B cell (primary cell): ENCODE data around the gene SARM1. TPM values are rescaled to one million over a fixed set of nuclear protein-coding genes. Genes with fewer than 3 reads are reported as not detected.

Source experiments
- ATAC-seq: fragments of 200-7000 bp; cut with Tn5 transposase; one replicate; pipeline ENCODE4 v1.10.0; 2021; ENCODE audit warnings: low read depth, mild to moderate bottlenecking, moderate number of reproducible peaks, moderate library complexity
- CTCF ChIA-PET: fragments of 350-600 bp; sonication (Branson Sonifier 250); formaldehyde crosslinking; loops from one replicate; lab custom pipeline; 2021; ENCODE audit warnings: antibody characterized with exemption, inconsistent platforms; lab: Charles Lee
- POLR2A ChIA-PET: fragments of 350-600 bp; sonication (Branson Sonifier 250); formaldehyde crosslinking; loops from one replicate; lab custom pipeline; 2021; ENCODE audit warnings: antibody characterized with exemption; lab: Charles Lee
- DNase-seq: peaks from one replicate; pipeline ENCODE4 v3.0.0; 2013
- H2AFZ ChIP-seq: 2 replicates; pipeline ENCODE4 v1.6.1; 2012; ENCODE audit warnings: mild to moderate bottlenecking, low read depth, low read length; ENCODE audit not compliant: insufficient read depth, poor library complexity, severe bottlenecking
- H3K27ac ChIP-seq, 2 donors: 1 replicate in 1 of 2; 2 replicates in 1 of 2; pipeline ENCODE4 v1.5.1; 2012 to 2013; ENCODE audit warnings: low read length in 2 of 2, mild to moderate bottlenecking in 2 of 2, moderate library complexity in 1 of 2
- H3K27me3 ChIP-seq, 4 experiments: fragments of 200-600 bp in 1 of 4; sonication (generic) in 1 of 4; replicated peaks in 1 of 4; 1 replicate in 2 of 4; 2 replicates in 2 of 4; pipeline versions ENCODE4 v1.6.1 to v1.7.0; 2013 to 2016; ENCODE audit warnings: low read length in 3 of 4, mild to moderate bottlenecking in 2 of 4, mixed read lengths in 1 of 4, moderate library complexity in 1 of 4; ENCODE audit not compliant: insufficient read depth in 4 of 4, control insufficient read depth in 3 of 4; ENCODE audit errors: control extremely low read depth in 1 of 4
- H3K36me3 ChIP-seq, 2 experiments: replicated peaks in 1 of 2; 1 replicate in 1 of 2; 2 replicates in 1 of 2; pipeline versions ENCODE4 v1.6.1 to v1.7.1; 2013; ENCODE audit warnings: low read length in 1 of 2; ENCODE audit not compliant: insufficient read depth in 2 of 2, control insufficient read depth in 1 of 2; ENCODE audit errors: control extremely low read depth in 1 of 2, extremely low read depth in 1 of 2
- H3K4me1 ChIP-seq, 2 donors: fragments of 200-600 bp in 1 of 2; sonication (generic) in 1 of 2; 1 replicate in 1 of 2; 2 replicates in 1 of 2; pipeline versions ENCODE4 v1.5.1 to v1.6.1; 2013 to 2017; ENCODE audit warnings: low read length in 2 of 2; ENCODE audit not compliant: control insufficient read depth in 2 of 2, insufficient read depth in 2 of 2
- H3K4me2 ChIP-seq: replicated peaks from 2 replicates; pipeline ENCODE3; 2012; ENCODE audit warnings: mild to moderate bottlenecking, low read depth, low read length; ENCODE audit not compliant: poor library complexity, severe bottlenecking
- H3K4me3 ChIP-seq, 5 experiments: fragments of 200-600 bp in 1 of 5; sonication (generic) in 1 of 5; 1 replicate in 3 of 5; 2 replicates in 2 of 5; pipeline versions ENCODE4 v1.5.1 to v1.7.0; 2011 to 2016; ENCODE audit warnings: low read length in 4 of 5, mild to moderate bottlenecking in 4 of 5, low read depth in 2 of 5, control low read depth in 1 of 5, moderate library complexity in 1 of 5; ENCODE audit not compliant: insufficient read depth in 1 of 5; ENCODE audit errors: control extremely low read depth in 1 of 5, extremely low read depth in 1 of 5
- H3K79me2 ChIP-seq: fragments of 200-600 bp; sonication (generic); one replicate; pipeline ENCODE4 v1.6.0; 2016; ENCODE audit warnings: low read length; ENCODE audit not compliant: control insufficient read depth, insufficient read depth
- H3K9ac ChIP-seq: fragments of 200-600 bp; sonication (generic); 2 replicates; pipeline ENCODE4 v1.6.1; 2017; ENCODE audit warnings: mild to moderate bottlenecking, low read length, moderate library complexity
- H3K9me3 ChIP-seq, 3 donors: one replicate each; pipeline versions ENCODE4 v1.6.1 to v1.7.1; 2013; ENCODE audit warnings: low read length in 2 of 3; ENCODE audit not compliant: control insufficient read depth in 2 of 3, insufficient read depth in 1 of 3; ENCODE audit errors: control extremely low read depth in 1 of 3
- H4K20me1 ChIP-seq: 2 replicates; pipeline ENCODE4 v1.6.0; 2012; ENCODE audit warnings: mild to moderate bottlenecking, low read length; ENCODE audit not compliant: insufficient read depth, control insufficient read depth, poor library complexity, severe bottlenecking
- H3K27ac Mint-ChIP-seq: one replicate; pipeline ENCODE4 v1.8.0; 2021; ENCODE audit warnings: mixed read lengths
- H3K27me3 Mint-ChIP-seq: one replicate; pipeline ENCODE4 v1.8.0; 2021; ENCODE audit warnings: mixed read lengths
- H3K4me1 Mint-ChIP-seq: one replicate; pipeline ENCODE4 v1.8.0; 2021; ENCODE audit warnings: mixed read lengths
- H3K4me3 Mint-ChIP-seq: one replicate; pipeline ENCODE4 v1.8.0; 2021; ENCODE audit warnings: mixed read lengths
- H3K9me3 Mint-ChIP-seq: one replicate; pipeline ENCODE4 v1.8.0; 2022; ENCODE audit warnings: mixed read lengths; ENCODE audit not compliant: insufficient read depth
- CTCF ChIP-seq: fragments of 200-600 bp; IDR thresholded peaks from one replicate; pipeline ENCODE4 v1.8.0; 2022; ENCODE audit warnings: antibody characterized with exemption, mild to moderate bottlenecking
- EZH2 ChIP-seq: IDR thresholded peaks from 2 replicates; pipeline ENCODE4 v1.6.1; 2012; ENCODE audit warnings: borderline replicate concordance, low read depth, mild to moderate bottlenecking, moderate library complexity, low read length; ENCODE audit not compliant: insufficient read depth, poor library complexity, severe bottlenecking
- WGBS: methylation state at CpG from one replicate; pipeline ENCODE4 v1.1.5; 2013; ENCODE audit warnings: missing lambda C conversion rate; ENCODE audit not compliant: insufficient coverage; 5-methylcytosine and 5-hydroxymethylcytosine counted together
- intact Hi-C: fragments of 100-400 bp; cut with micrococcal nuclease; formaldehyde crosslinking; loops from one replicate; pipeline ENCODE4 v1.10.0; 2022
- polyA plus RNA-seq: library from polyadenylated mRNA; depleted of rRNA; stranded (reverse); fragments of >200 nt; gene quantifications from 2 replicates; pipeline ENCODE4 v1.2.3, GENCODE V29; 2012
- total RNA-seq, 2 donors: library from RNA; stranded (reverse); fragments of 120-200 nt in 1 of 2; gene quantifications; 1 replicate in 1 of 2; 2 replicates in 1 of 2; pipeline versions ENCODE4 v1.2.3 to v1.2.4, GENCODE V29; 2013 to 2022

Gene SARM1
- total and polyA plus RNA-seq, 2 donors (not counting 1 experiment from before 2014, with no cell fraction given): 22.5 to 32.8 TPM

GRCh38 chr17:28357901-28358197, 13.6 kb upstream of the SARM1 start:
- CTCF ChIA-PET: interaction anchor here (1.0 to 2.8 kb wide), 4 partner anchors 14 to 369 kb away, joined by 3 to 19 read pairs (median 8); partner anchors contain the start of genes IFT20, SARM1, TLCD1 and TNFAIP1
- ATAC-seq: no peak
- peak overlapping the region; percentile 74 to 91 (median 81) for H3K4me3 ChIP-seq
- peak overlapping the region; percentile 97 for H3K4me3 Mint-ChIP-seq
- H3K9ac ChIP-seq: peak overlapping the region; percentile 77
- H3K4me1 ChIP-seq: peaks cover 17 to 22% of the 10 kb centered on the region in 2 donors
- peaks cover 0 to 54% of the 10 kb centered on the region in 2 experiments for H3K36me3 ChIP-seq
- POLR2A ChIA-PET: interaction anchor here (0.6 to 2.3 kb wide), 5 partner anchors 11 to 39 kb away, joined by 3 to 25 read pairs (median 6); partner anchors contain the start of genes IFT20, TMEM97, TNFAIP1 and VTN
- H4K20me1 ChIP-seq: peaks cover 23% of the 10 kb centered on the region
- H3K27me3 ChIP-seq: no peaks in the 10 kb centered on the region
- H3K9me3 ChIP-seq: no peaks in the 10 kb centered on the region
- H3K79me2 ChIP-seq: peaks cover 43% of the 10 kb centered on the region
- peaks cover 22% of the 10 kb centered on the region for H3K4me1 Mint-ChIP-seq
- peak overlapping the region; percentile 95 for H2AFZ ChIP-seq
- peak overlapping the region; percentile 67 to 83 for H3K27ac ChIP-seq
- no peak for TF ChIP-seq EZH2
- no peak for TF ChIP-seq CTCF
- H3K4me2 ChIP-seq: peak overlapping the region; percentile 96
- no peaks in the 10 kb centered on the region for H3K27me3 Mint-ChIP-seq
- H3K27ac Mint-ChIP-seq: peak overlapping the region; percentile 97
- WGBS: 4% methylated on average over 4 of the region's 4 CpGs
- intact Hi-C loops: loop anchor here (1.0 to 5.0 kb wide), 4 partner anchors 13 to 594 kb away; partner anchors contain the start of genes IFT20, PHF12, SARM1 and TMEM97
- no peaks in the 10 kb centered on the region for H3K9me3 Mint-ChIP-seq
- no peak for DNase-seq

GRCh38 chr17:28363186-28363585, 8.3 kb upstream of the SARM1 start:
- no CpG with 5 or more reads among the region's 5 CpGs for WGBS
- peaks cover 5 to 8% of the 10 kb centered on the region in 2 donors for H3K4me1 ChIP-seq
- Mint-ChIP-seq H3K27ac (no peak overlapping the region), H3K4me3 (no peak overlapping the region), H3K9me3 (no peaks in the 10 kb centered on the region), H3K4me1 (peaks cover 4% of the 10 kb centered on the region), H3K27me3 (no peaks in the 10 kb centered on the region)
- no peaks in the 10 kb centered on the region for H3K9me3 ChIP-seq
- ATAC-seq (no peak), DNase-seq (no peak)
- intact Hi-C loops: no loop called here
- no peak overlapping the region for H2AFZ ChIP-seq
- no peak for TF ChIP-seq CTCF
- no peak for TF ChIP-seq EZH2
- ChIA-PET CTCF (interaction anchor here (1.5 kb wide), 1 partner anchor 28 kb away, joined by 3 read pairs; the partner anchor contains the start of genes IFT20 and TNFAIP1), POLR2A (interaction anchor here (0.6 kb wide), 1 partner anchor 11 kb away, joined by 8 read pairs; no protein-coding TSS in a partner anchor)
- peaks cover 0 to 59% of the 10 kb centered on the region in 2 experiments for H3K36me3 ChIP-seq
- H3K4me3 ChIP-seq: no peak overlapping the region
- peaks cover 20% of the 10 kb centered on the region for H4K20me1 ChIP-seq
- H3K27ac ChIP-seq: no peak overlapping the region
- H3K79me2 ChIP-seq: peaks cover 11% of the 10 kb centered on the region
- no peak overlapping the region for H3K4me2 ChIP-seq
- H3K9ac ChIP-seq: no peak overlapping the region
- no peaks in the 10 kb centered on the region for H3K27me3 ChIP-seq
